Measurements from ENCODE around the gene DDI2. TPM values are rescaled to one million over a fixed set of nuclear protein-coding genes. Genes with fewer than 3 reads are reported as not detected.

The DDI2 gene
- polyA plus RNA-seq, 1 experiment: 7.8 TPM

DNA sequence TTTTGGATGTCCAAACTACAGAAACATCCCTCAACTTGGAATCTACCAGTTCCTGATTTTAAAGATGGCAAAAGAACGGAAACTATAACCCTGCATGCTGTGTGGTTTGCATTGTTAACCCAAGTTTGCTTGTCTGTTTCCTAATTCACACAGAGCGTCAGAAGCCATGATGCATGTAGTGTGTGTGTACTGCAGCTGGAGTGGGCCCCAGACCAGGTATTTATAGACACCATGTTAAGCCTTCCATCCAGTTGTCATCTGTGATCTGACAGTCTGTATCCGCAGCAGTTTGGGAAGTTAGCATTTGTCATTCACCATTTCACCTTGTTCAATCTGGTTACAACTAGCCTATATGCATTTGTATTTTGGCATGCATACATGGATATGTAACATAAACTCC, 39.2 kb downstream of the DDI2 start:
- TF ChIP-seq, protein P1, sequence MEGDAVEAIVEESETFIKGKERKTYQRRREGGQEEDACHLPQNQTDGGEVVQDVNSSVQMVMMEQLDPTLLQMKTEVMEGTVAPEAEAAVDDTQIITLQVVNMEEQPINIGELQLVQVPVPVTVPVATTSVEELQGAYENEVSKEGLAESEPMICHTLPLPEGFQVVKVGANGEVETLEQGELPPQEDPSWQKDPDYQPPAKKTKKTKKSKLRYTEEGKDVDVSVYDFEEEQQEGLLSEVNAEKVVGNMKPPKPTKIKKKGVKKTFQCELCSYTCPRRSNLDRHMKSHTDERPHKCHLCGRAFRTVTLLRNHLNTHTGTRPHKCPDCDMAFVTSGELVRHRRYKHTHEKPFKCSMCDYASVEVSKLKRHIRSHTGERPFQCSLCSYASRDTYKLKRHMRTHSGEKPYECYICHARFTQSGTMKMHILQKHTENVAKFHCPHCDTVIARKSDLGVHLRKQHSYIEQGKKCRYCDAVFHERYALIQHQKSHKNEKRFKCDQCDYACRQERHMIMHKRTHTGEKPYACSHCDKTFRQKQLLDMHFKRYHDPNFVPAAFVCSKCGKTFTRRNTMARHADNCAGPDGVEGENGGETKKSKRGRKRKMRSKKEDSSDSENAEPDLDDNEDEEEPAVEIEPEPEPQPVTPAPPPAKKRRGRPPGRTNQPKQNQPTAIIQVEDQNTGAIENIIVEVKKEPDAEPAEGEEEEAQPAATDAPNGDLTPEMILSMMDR (IDR thresholded peaks at IDR 0.05; ENCODE audit: low read depth, low read length): no peak
- H3K27me3 ChIP-seq (ENCODE audit: control insufficient read depth, insufficient read depth, low read length): no peaks in the 10 kb centered on the region
- POLR2A ChIA-PET: no interaction called here
- H3K27ac ChIP-seq (ENCODE audit: low read depth, low read length): no peak overlapping the region
- CTCF ChIA-PET: no interaction called here
- DNase-seq (ENCODE audit: low read depth, low spot score): no peak
- H3K4me3 ChIP-seq (ENCODE audit: low read depth, low read length): no peak overlapping the region
- H3K9me3 ChIP-seq (ENCODE audit: control insufficient read depth, insufficient read depth, low read length): no peaks in the 10 kb centered on the region

DNA sequence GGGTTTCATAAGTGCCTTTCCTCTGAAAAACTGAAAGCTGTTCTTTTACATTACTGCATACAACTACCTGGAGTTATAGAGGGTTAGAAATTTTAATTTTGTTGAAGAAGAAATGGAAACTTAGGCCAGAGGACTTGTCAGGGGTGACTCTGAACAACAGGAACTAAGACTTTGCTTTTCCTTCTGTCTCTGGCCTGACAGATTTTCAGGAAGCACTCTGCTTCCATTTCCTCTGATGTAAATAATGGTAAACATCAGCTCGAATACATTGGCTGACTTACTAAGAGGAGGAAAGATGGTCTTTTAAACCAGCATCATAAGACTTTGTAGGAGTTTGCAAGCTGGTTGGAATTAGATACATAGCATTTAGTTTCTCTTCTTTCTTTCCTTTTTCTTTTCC, 39.8 kb downstream of the DDI2 start:
- Histone ChIP-seq H3K9me3 (ENCODE audit: control insufficient read depth, insufficient read depth, low read length) (no peaks in the 10 kb centered on the region), H3K4me3 (ENCODE audit: low read depth, low read length) (no peak overlapping the region), H3K27me3 (ENCODE audit: control insufficient read depth, insufficient read depth, low read length) (no peaks in the 10 kb centered on the region), H3K27ac (ENCODE audit: low read depth, low read length) (no peak overlapping the region)
- no peak for DNase-seq (ENCODE audit: low read depth, low spot score)
- ChIA-PET POLR2A (no interaction called here), CTCF (no interaction called here)
- TF ChIP-seq, protein P1 (IDR thresholded peaks at IDR 0.05; ENCODE audit: low read depth, low read length): no peak

DNA sequence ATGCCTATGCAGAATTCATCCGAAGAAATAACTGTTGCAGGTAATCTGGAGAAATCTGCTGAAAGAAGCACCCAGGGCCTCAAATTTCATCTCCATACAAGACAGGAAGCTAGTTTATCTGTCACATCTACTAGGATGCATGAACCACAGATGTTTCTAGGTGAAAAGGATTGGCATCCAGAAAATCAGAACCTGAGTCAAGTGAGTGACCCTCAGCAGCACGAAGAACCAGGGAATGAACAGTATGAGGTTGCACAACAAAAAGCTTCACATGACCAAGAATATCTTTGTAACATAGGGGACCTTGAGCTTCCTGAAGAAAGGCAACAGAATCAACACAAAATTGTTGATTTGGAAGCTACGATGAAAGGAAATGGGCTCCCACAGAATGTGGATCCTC, 42.9 kb downstream of the DDI2 start:
- Histone ChIP-seq H3K27me3 (ENCODE audit: control insufficient read depth, insufficient read depth, low read length) (no peaks in the 10 kb centered on the region), H3K4me3 (ENCODE audit: low read depth, low read length) (no peak overlapping the region), H3K9me3 (ENCODE audit: control insufficient read depth, insufficient read depth, low read length) (no peaks in the 10 kb centered on the region), H3K27ac (ENCODE audit: low read depth, low read length) (no peak overlapping the region)
- TF ChIP-seq, protein P1 (IDR thresholded peaks at IDR 0.05; ENCODE audit: low read depth, low read length): no peak
- CTCF ChIA-PET: no interaction called here
- POLR2A ChIA-PET: no interaction called here
- DNase-seq (ENCODE audit: low read depth, low spot score): no peak

DNA sequence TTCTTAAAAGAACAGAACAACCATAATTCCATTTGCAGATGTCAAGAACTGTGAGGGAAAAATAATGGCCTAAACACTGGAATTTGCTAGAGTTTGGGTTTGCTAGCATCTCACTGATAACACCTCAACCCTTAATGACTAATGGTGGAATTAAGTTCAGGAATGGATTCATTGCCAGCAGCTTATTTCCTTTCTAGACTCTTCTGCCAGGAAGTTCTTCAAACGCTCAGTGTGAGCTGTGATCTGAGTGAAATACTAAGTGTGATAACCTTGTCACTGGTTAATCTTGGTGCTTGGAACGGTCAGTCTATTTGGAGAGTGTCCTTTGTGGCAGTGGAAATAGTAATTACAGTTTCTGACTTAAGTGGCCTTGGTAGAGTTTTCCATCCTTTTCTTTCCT, 45.2 kb downstream of the DDI2 start:
- POLR2A ChIA-PET: no interaction called here

DNA sequence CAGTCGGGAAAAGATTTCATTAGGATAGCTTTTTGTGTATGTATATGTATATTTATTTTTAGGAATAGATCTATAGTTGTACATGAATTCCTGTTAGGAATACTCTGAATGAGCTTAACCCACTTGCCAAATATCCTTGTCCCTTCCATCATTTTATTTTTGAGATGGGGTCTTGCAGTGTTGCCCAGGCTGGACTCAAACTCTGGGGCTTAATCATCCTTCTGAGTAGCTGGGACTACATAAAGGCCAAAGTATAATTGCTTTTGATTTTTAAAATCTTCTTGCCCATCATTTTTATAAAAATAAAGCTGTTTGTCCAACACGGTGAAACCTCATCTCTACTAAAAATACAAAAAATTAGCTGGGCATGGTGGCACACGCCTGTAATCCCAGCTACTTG, 46.7 kb downstream of the DDI2 start:
- POLR2A ChIA-PET: no interaction called here
- TF ChIP-seq, protein P1 (IDR thresholded peaks at IDR 0.05; ENCODE audit: low read depth, low read length): no peak
- DNase-seq (ENCODE audit: low read depth, low spot score): no peak
- Histone ChIP-seq H3K4me3 (ENCODE audit: low read depth, low read length) (no peak overlapping the region), H3K27ac (ENCODE audit: low read depth, low read length) (no peak overlapping the region), H3K9me3 (ENCODE audit: control insufficient read depth, insufficient read depth, low read length) (no peaks in the 10 kb centered on the region), H3K27me3 (ENCODE audit: control insufficient read depth, insufficient read depth, low read length) (no peaks in the 10 kb centered on the region)
- CTCF ChIA-PET: interaction anchor here (0.6 kb wide), 3 partner anchors 14 to 167 kb away, joined by 3 to 8 read pairs (median 3); no protein-coding TSS in a partner anchor

More for the DNA sequence above, 45.2 kb downstream of the DDI2 start:
- TF ChIP-seq, protein P1 (IDR thresholded peaks at IDR 0.05; ENCODE audit: low read depth, low read length): no peak
- no peaks in the 10 kb centered on the region for H3K9me3 ChIP-seq (ENCODE audit: control insufficient read depth, insufficient read depth, low read length)
- H3K27ac ChIP-seq (ENCODE audit: low read depth, low read length): no peak overlapping the region
- no peak overlapping the region for H3K4me3 ChIP-seq (ENCODE audit: low read depth, low read length)
- H3K27me3 ChIP-seq (ENCODE audit: control insufficient read depth, insufficient read depth, low read length): no peaks in the 10 kb centered on the region
- CTCF ChIA-PET: interaction anchor here (0.6 kb wide), 1 partner anchor 66 kb away, joined by 7 read pairs; no protein-coding TSS in a partner anchor
- DNase-seq (ENCODE audit: low read depth, low spot score): no peak
